ENCODE measurements around the gene LDLRAD3.

LDLRAD3 gene

DNA sequence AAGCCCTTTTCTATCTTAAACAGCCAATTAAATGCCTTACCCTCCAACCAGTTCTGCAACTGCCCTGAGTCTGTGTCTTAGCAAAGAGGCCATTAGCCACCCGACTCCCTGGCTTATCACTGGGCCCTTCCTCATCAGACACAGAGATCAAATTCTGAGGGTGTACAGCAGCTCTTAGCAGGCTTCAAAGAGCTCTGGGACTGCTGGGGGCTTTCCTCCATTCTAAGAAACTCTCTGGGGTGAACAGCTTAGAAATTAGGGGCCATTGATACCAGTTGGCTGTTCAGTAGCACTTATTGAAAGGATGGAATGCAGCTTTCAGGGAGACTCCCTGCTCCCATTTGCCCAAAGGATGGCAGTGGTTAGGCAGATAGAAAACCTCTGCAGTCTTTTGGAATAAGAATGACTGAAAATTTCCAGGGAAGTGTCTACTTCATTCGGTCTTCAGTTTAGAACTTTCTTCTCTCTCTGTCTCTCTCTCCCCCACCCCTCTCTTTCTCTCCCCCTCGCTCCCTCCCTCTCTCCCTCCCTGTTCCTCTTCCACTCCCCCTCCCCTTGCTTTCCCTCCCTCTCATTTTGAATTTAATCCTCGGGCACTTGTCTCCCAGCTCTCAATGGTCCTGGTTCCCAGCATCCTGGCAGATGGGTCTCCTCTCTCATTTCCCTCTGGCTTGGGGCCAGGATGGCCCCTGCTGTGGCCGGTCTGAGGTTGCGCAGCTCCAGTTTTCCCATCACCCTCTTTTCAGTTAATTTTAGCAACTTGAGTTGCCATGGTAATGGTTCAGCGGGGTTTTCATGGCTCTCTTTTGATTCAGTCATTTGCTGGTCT, 268.9 kb downstream of the LDLRAD3 start:
- ATAC-seq: no peak
- Mint-ChIP-seq H3K36me3 (no peaks in the 10 kb centered on the region), H3K27me3 (peaks cover 36% of the 10 kb centered on the region), H3K4me1 (no peaks in the 10 kb centered on the region), H3K9me3 (peaks cover 2% of the 10 kb centered on the region), H3K27ac (no peak overlapping the region), H3K4me3 (no peak overlapping the region)

- H3K4me3 Mint-ChIP-seq: no peak overlapping the region
- H3K27ac Mint-ChIP-seq: no peak overlapping the region
- H3K27me3 Mint-ChIP-seq: peaks cover 41% of the 10 kb centered on the region
- no peaks in the 10 kb centered on the region for H3K4me1 Mint-ChIP-seq
- no peaks in the 10 kb centered on the region for H3K36me3 Mint-ChIP-seq
- ATAC-seq: no peak
- peaks cover 4% of the 10 kb centered on the region for H3K9me3 Mint-ChIP-seq
Measured at GRCh38 chr11:36213393-36213840, 269.6 kb downstream of the LDLRAD3 start.

GRCh38 chr11:36214480-36214879, 270.6 kb downstream of the LDLRAD3 start:
- no peak overlapping the region for H3K27ac Mint-ChIP-seq
- no peaks in the 10 kb centered on the region for H3K36me3 Mint-ChIP-seq

GRCh38 chr11:36214976-36215692, 271.3 kb downstream of the LDLRAD3 start:
- H3K4me1 Mint-ChIP-seq: no peaks in the 10 kb centered on the region
- no peak for ATAC-seq
- H3K27ac Mint-ChIP-seq: no peak overlapping the region
- no peak overlapping the region for H3K4me3 Mint-ChIP-seq
- H3K27me3 Mint-ChIP-seq: peaks cover 41% of the 10 kb centered on the region
- peaks cover 7% of the 10 kb centered on the region for H3K9me3 Mint-ChIP-seq
- H3K36me3 Mint-ChIP-seq: no peaks in the 10 kb centered on the region

More at GRCh38 chr11:36214480-36214879, 270.6 kb downstream of the LDLRAD3 start:
- H3K4me1 Mint-ChIP-seq: no peaks in the 10 kb centered on the region
- no peak for ATAC-seq
- no peak overlapping the region for H3K4me3 Mint-ChIP-seq
- peaks cover 4% of the 10 kb centered on the region for H3K9me3 Mint-ChIP-seq
- H3K27me3 Mint-ChIP-seq: peaks cover 41% of the 10 kb centered on the region

- Mint-ChIP-seq H3K27me3 (peaks cover 41% of the 10 kb centered on the region), H3K36me3 (no peaks in the 10 kb centered on the region), H3K9me3 (peaks cover 12% of the 10 kb centered on the region), H3K4me3 (no peak overlapping the region), H3K27ac (no peak overlapping the region), H3K4me1 (no peaks in the 10 kb centered on the region)
- no peak for ATAC-seq
Measured at GRCh38 chr11:36215693-36216060, 271.8 kb downstream of the LDLRAD3 start.

DNA sequence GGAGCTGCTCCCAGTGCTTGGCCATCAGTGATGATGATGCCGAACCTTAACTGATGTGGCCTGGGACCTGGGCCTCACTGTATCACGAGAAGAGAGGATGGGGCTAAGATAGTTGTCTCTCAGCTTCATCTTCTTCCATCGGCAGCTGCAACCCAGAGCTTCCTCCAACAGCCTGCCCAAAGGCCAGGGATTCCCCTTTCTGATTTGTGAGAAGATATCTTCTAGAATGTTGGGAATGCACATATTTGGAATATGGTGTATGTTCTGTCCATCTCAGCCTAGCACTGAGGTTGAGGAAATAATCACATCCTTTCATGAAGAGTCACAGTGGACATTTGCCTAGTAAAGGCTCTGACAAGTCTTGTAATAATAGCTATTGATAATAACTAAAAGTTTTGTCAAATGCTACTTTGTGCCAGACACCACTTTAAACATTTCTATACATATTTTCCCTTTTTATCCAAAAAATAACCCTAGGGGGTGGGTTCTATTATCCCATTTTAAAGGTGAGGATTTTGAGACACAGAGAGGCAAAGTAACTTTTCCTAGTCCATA, 272.3 kb downstream of the LDLRAD3 start:
- no peak for ATAC-seq
- Mint-ChIP-seq H3K4me3 (no peak overlapping the region), H3K27me3 (peaks cover 41% of the 10 kb centered on the region), H3K27ac (no peak overlapping the region), H3K4me1 (no peaks in the 10 kb centered on the region), H3K36me3 (no peaks in the 10 kb centered on the region), H3K9me3 (peaks cover 12% of the 10 kb centered on the region)

- Mint-ChIP-seq H3K27ac (no peak overlapping the region), H3K4me3 (no peak overlapping the region), H3K4me1 (no peaks in the 10 kb centered on the region), H3K9me3 (peaks cover 12% of the 10 kb centered on the region), H3K36me3 (no peaks in the 10 kb centered on the region), H3K27me3 (peaks cover 33% of the 10 kb centered on the region)
- ATAC-seq: no peak
Measured at GRCh38 chr11:36218283-36218921, 274.5 kb downstream of the LDLRAD3 start.

- peaks cover 12% of the 10 kb centered on the region for H3K9me3 Mint-ChIP-seq
- no peaks in the 10 kb centered on the region for H3K4me1 Mint-ChIP-seq
- peaks cover 17% of the 10 kb centered on the region for H3K27me3 Mint-ChIP-seq
- ATAC-seq: no peak
- no peak overlapping the region for H3K4me3 Mint-ChIP-seq
- no peaks in the 10 kb centered on the region for H3K36me3 Mint-ChIP-seq
- no peak overlapping the region for H3K27ac Mint-ChIP-seq
Measured at GRCh38 chr11:36219996-36220395, 276.1 kb downstream of the LDLRAD3 start.

- Mint-ChIP-seq H3K36me3 (no peaks in the 10 kb centered on the region), H3K27me3 (peaks cover 4% of the 10 kb centered on the region), H3K4me1 (no peaks in the 10 kb centered on the region), H3K27ac (no peak overlapping the region), H3K4me3 (no peak overlapping the region), H3K9me3 (peaks cover 8% of the 10 kb centered on the region)
- ATAC-seq: no peak
Measured at GRCh38 chr11:36222831-36223635, 279.2 kb downstream of the LDLRAD3 start.

DNA sequence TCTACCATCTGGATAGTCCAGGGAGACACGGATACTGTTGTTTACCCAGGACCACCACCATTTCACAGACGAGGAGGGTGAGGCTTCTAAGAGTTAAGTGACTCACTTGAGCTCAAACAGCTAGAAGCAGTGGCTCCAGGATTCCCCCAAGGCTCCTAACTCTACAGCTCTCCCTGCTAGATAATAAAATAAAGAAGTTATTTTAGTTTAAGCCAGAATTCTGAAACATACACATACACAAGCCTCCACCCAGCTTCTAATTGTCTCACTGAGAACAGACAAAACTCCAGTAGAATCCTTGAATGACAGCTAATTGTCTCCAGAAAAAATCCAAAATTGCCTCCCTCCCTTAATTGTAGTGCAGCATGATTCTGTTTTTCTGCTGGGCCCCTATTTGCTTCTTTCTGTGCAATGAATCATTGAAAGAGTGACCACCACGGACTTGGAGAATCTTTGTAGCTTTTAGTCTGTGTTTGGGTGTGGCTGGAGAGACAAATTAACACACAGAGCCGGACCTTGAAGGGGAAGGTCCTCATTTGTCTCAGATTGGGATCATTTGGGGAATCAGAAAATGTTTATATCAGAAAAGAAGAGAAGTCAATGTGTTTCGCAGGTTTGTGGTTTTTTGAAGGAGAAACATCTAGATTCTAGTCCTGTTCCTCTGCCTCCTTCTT, 280.5 kb downstream of the LDLRAD3 start:
- Mint-ChIP-seq H3K27ac (no peak overlapping the region), H3K36me3 (no peaks in the 10 kb centered on the region), H3K9me3 (peaks cover 8% of the 10 kb centered on the region), H3K4me1 (no peaks in the 10 kb centered on the region), H3K4me3 (no peak overlapping the region), H3K27me3 (no peaks in the 10 kb centered on the region)
- ATAC-seq: no peak

DNA sequence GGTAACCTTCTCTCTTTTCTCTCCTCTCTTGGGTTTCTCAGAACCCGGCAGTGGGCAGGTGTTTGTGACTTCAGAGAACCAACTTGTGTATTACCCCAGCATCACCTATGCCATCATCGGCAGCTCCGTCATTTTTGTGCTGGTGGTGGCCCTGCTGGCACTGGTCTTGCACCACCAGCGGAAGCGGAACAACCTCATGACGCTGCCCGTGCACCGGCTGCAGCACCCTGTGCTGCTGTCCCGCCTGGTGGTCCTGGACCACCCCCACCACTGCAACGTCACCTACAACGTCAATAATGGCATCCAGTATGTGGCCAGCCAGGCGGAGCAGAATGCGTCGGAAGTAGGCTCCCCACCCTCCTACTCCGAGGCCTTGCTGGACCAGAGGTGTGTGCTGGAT, 283.2 kb downstream of the LDLRAD3 start:
- no peaks in the 10 kb centered on the region for H3K36me3 Mint-ChIP-seq
- H3K9me3 Mint-ChIP-seq: no peaks in the 10 kb centered on the region

DNA sequence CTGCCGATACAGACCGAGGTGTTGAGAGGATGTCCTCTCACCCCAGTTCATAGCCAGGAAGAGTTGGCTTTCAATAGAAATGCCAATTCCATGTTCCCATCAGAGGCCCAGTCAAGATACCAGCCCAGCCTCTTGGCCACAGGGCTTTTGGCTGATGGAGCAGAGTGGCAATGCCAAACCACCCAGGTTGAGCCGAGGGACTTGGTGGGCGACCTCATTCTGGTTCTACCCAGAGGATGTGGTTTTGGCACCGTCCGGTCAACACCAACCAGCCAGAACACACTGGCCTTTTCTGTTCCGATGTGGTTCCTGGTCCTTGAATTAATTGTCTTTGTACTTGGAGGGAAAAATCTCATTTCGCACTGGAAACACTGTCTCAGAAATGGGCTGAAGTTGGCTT, 284.8 kb downstream of the LDLRAD3 start:
- Mint-ChIP-seq H3K4me3 (no peak overlapping the region), H3K27ac (no peak overlapping the region), H3K4me1 (no peaks in the 10 kb centered on the region), H3K27me3 (no peaks in the 10 kb centered on the region), H3K9me3 (no peaks in the 10 kb centered on the region), H3K36me3 (no peaks in the 10 kb centered on the region)
- ATAC-seq: no peak

More for the DNA sequence above, 283.2 kb downstream of the LDLRAD3 start:
- H3K27ac Mint-ChIP-seq: no peak overlapping the region
- no peaks in the 10 kb centered on the region for H3K27me3 Mint-ChIP-seq
- no peak for ATAC-seq
- H3K4me3 Mint-ChIP-seq: no peak overlapping the region
- H3K4me1 Mint-ChIP-seq: no peaks in the 10 kb centered on the region

- no peak overlapping the region for H3K27ac Mint-ChIP-seq
- no peak overlapping the region for H3K4me3 Mint-ChIP-seq
- ATAC-seq: no peak
- no peaks in the 10 kb centered on the region for H3K36me3 Mint-ChIP-seq
- no peaks in the 10 kb centered on the region for H3K27me3 Mint-ChIP-seq
- H3K4me1 Mint-ChIP-seq: no peaks in the 10 kb centered on the region
- no peaks in the 10 kb centered on the region for H3K9me3 Mint-ChIP-seq
Measured at GRCh38 chr11:36229091-36229705, 285.3 kb downstream of the LDLRAD3 start.
